HG03565 (cell line): ENCODE results near the gene DLGAP1.

ENCODE experiments used
- ATAC-seq: cut with Tn5 transposase; IDR thresholded peaks from one replicate; pipeline ENCODE4 v1.9.1; 2021; ENCODE audit warnings: mild to moderate bottlenecking, moderate library complexity; ENCODE audit not compliant: unreplicated experiment

DLGAP1 gene

GRCh38 chr18:3960977-3961376 lies 494.1 kb downstream of the DLGAP1 start:
- no peak for ATAC-seq

GRCh38 chr18:3960142-3960541 lies 495.0 kb downstream of the DLGAP1 start:
- ATAC-seq, result no peak

- no peak for ATAC-seq
These were observed 503.1 kb downstream of the DLGAP1 start for GRCh38 chr18:3952031-3952430.

- no peak for ATAC-seq
These were observed 504.3 kb downstream of the DLGAP1 start for GRCh38 chr18:3950668-3951404.

GRCh38 chr18:3948958-3949357 lies 506.1 kb downstream of the DLGAP1 start:
- ATAC-seq, result no peak

GRCh38 chr18:3947383-3947782 lies 507.7 kb downstream of the DLGAP1 start:
- no peak for ATAC-seq

GRCh38 chr18:3935305-3935704 lies 519.8 kb downstream of the DLGAP1 start:
- ATAC-seq, result no peak

GRCh38 chr18:3932276-3932675 lies 522.8 kb downstream of the DLGAP1 start:
- no peak for ATAC-seq

GRCh38 chr18:3931542-3932112 lies 523.5 kb downstream of the DLGAP1 start:
- no peak for ATAC-seq

- ATAC-seq, result no peak
These were observed 524.1 kb downstream of the DLGAP1 start for GRCh38 chr18:3931013-3931315.

- ATAC-seq, result no peak
These were observed 524.7 kb downstream of the DLGAP1 start for GRCh38 chr18:3930126-3931012.

GRCh38 chr18:3924455-3924854 lies 530.7 kb downstream of the DLGAP1 start:
- no peak for ATAC-seq

GRCh38 chr18:3923750-3924149 lies 531.4 kb downstream of the DLGAP1 start:
- no peak for ATAC-seq

- no peak for ATAC-seq
These were observed 533.3 kb downstream of the DLGAP1 start for GRCh38 chr18:3921826-3922225.

GRCh38 chr18:3920832-3921231 lies 534.3 kb downstream of the DLGAP1 start:
- ATAC-seq, result no peak

GRCh38 chr18:3919396-3920061 lies 535.6 kb downstream of the DLGAP1 start:
- no peak for ATAC-seq

- ATAC-seq, result no peak
These were observed 539.0 kb downstream of the DLGAP1 start for GRCh38 chr18:3916082-3916481.

GRCh38 chr18:3914833-3915610 lies 540.1 kb downstream of the DLGAP1 start:
- no peak for ATAC-seq

- no peak for ATAC-seq
These were observed 541.0 kb downstream of the DLGAP1 start for GRCh38 chr18:3914109-3914508.

GRCh38 chr18:3912705-3913104 lies 542.4 kb downstream of the DLGAP1 start:
- ATAC-seq, result no peak

GRCh38 chr18:3911413-3911812 lies 543.7 kb downstream of the DLGAP1 start:
- ATAC-seq, result no peak
